ENCODE results near the gene SERF2.
"Not testable (repeated sequence)": the region's sequence is repeated elsewhere in the genome, so short reads cannot be mapped to it uniquely, and the experiment has no call there.

The SERF2 gene

DNA sequence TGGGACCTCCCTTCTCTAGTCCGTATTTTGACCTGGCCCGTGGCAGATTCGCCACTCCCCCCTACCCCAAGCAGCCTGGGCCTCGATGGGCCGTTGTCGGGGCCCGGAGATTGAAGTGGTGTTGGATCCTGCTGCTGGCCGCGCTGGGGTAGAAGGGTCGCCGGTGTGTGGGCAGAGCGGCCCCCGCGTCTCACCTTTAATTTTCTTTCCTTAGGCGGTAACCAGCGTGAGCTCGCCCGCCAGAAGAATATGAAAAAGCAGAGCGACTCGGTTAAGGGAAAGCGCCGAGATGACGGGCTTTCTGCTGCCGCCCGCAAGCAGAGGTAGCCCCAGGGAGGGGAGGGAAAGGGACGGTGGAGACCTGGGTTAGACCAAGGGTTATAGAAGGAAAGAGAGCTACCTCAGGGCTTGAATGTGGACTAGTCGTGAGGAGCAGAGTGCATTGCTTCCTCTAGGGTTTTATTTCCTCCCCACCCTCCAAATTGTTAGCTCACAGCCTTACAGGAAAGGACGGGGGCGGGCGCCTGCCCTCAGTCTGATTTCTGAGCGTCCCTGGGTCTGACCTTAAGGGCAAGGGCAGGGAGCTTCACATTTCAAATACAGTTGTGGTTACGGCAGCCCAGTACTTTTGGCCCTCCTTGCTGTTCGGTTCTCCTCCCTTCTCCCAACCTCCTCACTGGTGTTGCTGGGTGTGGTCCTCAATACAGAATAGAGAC, 799 bp downstream of the SERF2 start:
- in situ Hi-C loops (cut with MboI; ENCODE audit: low pct_unique_long_range_greater_than_20kb, low sequenced_read_pairs) = no loop called here
- peak; percentile 31 for DNase-seq

DNA sequence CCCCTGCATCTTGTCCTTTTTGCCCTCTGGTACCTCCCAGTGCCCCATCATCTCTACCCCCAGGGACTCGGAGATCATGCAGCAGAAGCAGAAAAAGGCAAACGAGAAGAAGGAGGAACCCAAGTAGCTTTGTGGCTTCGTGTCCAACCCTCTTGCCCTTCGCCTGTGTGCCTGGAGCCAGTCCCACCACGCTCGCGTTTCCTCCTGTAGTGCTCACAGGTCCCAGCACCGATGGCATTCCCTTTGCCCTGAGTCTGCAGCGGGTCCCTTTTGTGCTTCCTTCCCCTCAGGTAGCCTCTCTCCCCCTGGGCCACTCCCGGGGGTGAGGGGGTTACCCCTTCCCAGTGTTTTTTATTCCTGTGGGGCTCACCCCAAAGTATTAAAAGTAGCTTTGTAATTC, 1.5 kb downstream of the SERF2 start:
- no peak for DNase-seq
- in situ Hi-C loops (cut with MboI; ENCODE audit: low pct_unique_long_range_greater_than_20kb, low sequenced_read_pairs) = no loop called here

DNA sequence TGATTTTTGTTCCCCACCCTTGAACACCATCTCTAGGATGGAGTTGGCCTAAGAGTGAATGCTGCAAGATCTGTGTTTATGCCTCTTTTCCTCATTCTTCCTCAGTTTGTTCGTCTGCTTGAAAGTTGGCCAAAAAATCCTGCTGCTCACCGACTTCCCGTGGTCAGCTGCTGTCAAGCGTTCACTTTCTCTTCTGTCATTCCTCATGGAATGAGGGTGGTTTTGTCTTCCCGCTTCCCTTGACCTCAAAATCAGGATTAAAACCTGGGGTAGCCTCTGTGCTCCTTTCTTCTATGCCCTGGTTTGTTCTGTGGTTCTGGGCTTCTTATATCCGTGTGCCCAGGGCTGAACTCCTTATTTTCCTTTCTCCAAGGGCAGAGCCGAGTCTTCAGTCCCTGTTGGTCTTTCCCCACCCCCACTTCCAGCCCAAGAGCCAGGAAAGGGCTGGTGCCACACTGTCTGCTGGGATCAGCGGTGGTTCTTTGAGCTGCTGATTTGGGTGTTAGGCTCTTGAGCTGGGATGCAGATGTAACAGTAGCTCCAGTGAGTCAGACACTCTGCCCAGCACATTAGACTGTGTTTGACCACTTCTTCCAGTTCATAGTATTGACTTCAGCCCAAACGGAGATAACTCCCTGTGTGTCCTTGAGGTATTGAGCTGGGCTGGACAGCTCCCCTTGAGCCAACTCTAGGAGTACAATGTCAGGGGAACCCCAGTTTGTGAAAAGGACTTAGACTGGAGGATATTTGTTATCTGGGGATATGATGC, 2.3 kb downstream of the SERF2 start:
- DNase-seq = no peak
- in situ Hi-C loops (cut with MboI; ENCODE audit: low pct_unique_long_range_greater_than_20kb, low sequenced_read_pairs) = no loop called here

DNA sequence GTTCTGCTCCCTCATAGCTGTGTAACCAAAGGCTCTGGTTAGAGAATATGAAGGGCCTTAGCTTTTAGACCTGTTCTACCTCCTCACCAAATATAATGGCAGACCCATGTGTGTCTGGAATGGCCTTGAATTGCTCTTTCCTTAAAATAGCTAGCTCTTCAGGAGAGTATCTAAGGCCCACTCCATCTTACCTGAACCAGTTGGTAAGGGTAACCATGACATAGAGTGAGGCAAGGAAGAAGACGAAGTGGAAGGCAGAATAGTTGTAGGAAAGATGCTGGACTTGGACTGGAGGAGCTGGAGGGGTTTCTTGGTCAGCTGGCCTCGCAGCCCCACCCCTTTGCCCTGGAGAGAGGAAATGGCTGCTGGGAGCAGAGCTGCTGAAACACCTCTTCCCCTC, 3.1 kb downstream of the SERF2 start:
- in situ Hi-C loops (cut with MboI; ENCODE audit: low pct_unique_long_range_greater_than_20kb, low sequenced_read_pairs) = no loop called here
- DNase-seq = no peak

DNA sequence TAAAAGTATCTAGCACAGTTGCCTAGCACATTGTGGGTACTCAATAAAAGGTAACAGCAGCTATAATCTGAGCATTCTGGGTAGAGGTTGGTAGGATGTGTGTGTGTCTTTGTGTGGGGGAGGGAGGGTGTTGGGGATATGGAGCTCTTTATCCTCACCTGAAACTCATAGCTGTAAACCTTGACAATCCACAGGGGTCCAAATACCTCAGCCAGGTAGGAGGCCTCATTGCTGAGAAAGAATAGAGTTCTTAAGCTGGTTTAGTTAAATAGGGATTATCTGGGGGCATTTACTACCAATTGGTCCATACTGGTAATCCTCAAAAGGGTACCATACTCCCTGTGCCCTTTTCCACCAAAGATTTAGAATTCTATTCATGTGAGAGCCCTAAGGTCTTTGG, 3.9 kb downstream of the SERF2 start:
- in situ Hi-C loops (cut with MboI; ENCODE audit: low pct_unique_long_range_greater_than_20kb, low sequenced_read_pairs) = no loop called here
- no peak for DNase-seq

DNA sequence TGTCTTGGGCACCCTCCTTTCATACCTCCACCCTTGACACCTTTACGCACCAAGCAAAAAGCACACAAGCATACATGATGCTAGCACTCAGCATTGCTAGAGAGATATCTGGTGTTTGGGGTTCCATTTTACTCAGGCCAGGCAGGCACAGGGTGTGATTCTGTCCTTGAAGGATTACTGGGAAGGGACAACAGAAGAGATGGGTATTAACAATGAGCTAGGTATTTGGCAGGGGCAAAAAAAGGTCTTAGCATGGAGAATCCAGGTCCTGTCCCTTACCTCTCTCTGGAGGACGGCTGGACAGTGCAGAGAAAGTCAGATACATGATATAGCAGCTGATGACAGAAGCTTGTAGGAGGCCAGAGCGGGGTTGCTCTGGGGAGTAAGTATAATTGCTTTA, 4.4 kb downstream of the SERF2 start:
- in situ Hi-C loops (cut with MboI; ENCODE audit: low pct_unique_long_range_greater_than_20kb, low sequenced_read_pairs) = no loop called here
- DNase-seq = no peak

DNA sequence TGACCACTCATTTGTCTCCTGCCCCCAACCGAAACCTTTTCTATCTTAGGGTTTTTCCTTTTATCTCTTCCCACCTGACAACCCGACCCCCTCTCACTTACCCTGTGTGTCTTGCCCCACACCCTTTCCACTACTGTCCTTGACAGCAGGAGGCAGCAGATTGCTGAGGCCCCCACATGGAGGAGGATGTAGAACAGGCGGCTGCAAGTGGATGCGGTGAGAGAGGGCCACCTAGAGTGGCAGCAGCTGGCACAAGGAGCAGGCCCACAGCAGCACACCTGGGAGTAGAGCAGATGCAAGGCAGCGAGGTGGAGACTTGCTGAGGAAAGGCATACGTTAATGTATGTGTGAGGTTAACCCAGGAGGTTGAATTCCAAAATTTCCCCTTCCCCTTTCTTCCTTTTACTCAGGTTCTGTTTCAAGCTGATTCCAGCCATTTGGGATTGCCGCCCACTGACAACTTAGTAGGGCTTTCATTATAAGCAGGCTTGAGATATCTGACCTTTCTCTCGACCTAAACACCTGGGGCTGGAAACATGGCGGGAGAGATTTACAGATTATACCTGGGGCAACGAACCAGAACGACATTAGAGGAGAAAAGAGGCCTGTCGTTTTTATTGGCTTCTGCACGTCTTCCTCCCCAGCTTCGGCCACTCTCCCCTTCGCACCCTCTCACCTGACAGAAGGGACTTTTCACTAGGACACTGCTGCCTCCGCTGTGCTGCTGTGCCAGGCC, 7.3 kb downstream of the SERF2 start:
- no peak for DNase-seq
- in situ Hi-C loops (cut with MboI; ENCODE audit: low pct_unique_long_range_greater_than_20kb, low sequenced_read_pairs) = no loop called here

DNA sequence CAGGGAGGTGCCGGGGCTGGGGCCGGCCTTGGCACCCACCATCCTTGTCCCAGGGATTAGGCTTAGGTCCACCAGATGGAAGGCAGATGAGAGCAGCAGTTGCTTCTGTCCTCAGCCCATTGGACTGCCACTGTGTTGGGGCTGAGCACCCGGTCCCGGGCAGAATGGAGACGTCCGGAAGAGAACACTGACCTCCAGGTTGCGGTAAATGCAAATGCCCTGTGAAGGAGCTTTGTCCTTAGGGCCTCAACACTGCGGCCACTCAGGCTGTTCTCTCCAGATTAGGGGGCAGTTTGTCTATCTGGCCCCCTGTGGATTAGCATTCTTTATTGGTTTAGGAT, 7.8 kb downstream of the SERF2 start, which contains the start of gene SERINC4:
Gene SERINC4, minus strand, starts transcription at position 276 of the 341 bp plus-strand sequence. Its CDS starts 234 bp downstream, at position 42.
- in situ Hi-C loops (cut with MboI; ENCODE audit: low pct_unique_long_range_greater_than_20kb, low sequenced_read_pairs) = no loop called here
- no peak for DNase-seq

DNA sequence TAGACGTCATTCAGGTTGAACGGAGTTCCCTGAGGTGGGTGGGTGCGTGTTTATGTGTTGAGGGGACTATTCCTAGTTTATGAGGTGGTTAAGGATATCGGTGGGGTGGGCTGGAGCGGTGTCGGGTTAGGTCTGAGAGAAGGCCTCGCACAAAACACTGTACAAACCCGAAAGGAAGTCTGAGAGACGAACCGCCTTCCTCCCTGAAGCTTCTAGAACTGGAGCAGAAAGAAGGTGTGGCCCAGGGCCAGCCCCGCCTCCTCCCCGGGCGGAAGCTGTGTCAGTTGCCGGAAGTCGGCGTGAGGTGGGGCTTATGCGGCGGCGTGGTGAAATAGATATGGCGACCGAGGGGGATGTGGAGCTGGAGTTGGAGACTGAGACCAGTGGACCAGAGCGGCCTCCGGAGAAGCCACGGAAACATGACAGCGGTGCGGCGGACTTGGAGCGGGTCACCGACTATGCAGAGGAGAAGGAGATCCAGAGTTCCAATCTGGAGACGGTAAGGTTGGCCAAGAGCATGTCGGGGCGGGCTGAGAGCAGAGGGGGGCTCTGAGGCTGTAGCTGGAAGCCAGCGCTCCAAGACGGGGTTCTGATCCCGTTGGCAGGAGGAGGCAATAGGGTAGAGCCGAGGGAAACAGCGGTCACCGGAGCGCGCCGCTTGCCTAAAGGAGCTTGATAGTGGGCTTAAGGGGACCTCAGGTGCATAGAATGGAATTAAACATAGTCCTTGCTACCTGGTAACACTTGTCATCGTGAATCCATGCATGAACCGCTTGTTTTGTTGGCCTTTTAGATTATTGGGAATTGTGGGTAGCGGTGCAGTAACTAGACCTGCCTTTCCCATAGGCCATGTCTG, 8.4 kb downstream of the SERF2 start, which contains the start of gene HYPK:
Gene HYPK, plus strand, starts transcription at position 314 of the 856 bp plus-strand sequence. Its CDS starts 24 bp downstream, at position 338.
- DNase-seq = peak; percentile 95
- in situ Hi-C loops (cut with MboI; ENCODE audit: low pct_unique_long_range_greater_than_20kb, low sequenced_read_pairs) = no loop called here

DNA sequence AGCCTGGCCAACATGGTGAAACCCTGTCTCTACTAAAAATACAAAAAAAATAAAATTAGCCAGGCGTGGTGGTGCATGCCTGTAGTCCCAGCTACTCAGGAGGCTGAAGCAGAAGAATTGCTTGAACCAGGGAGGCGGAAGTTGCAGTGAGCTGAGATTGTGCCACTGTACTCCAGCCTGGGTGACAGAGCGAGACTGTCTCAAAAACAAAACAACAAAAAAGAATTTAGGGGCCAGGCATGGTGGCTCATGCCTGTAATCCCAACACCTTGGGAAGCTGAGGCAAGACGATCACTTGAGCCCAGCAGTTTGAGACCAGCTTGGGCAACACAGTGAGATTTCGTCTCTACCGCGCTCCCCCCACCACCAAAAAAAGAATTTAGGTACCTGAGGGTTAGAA, 10.6 kb downstream of the SERF2 start:
- in situ Hi-C loops (cut with MboI; ENCODE audit: low pct_unique_long_range_greater_than_20kb, low sequenced_read_pairs); DNase-seq: not testable (repeated sequence)

DNA sequence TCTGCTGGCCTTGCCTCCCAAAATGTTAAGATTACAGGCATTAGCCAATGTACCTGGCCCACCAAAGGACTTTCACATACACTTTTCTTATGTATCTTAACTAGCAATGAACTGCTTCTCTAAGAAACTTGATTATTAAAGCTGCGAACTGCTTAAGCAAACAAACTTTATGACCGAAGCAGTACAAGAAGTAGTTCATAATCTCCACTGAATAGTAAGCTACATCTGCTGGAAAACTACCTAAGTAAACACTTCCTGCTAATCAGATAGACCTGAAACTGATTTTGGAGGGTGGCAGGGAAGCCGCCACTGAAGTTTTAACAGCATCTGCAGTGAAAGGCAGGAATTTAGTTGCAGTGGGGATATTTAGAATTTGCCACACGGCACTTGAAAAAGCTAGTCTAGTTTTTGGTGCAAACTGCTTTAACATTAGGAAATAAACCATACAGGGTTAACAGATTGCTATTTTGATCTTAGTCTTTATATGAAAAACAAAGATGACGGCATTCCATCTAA, 16.4 kb downstream of the SERF2 start:
- no peak for DNase-seq
- in situ Hi-C loops (cut with MboI; ENCODE audit: low pct_unique_long_range_greater_than_20kb, low sequenced_read_pairs) = no loop called here

DNA sequence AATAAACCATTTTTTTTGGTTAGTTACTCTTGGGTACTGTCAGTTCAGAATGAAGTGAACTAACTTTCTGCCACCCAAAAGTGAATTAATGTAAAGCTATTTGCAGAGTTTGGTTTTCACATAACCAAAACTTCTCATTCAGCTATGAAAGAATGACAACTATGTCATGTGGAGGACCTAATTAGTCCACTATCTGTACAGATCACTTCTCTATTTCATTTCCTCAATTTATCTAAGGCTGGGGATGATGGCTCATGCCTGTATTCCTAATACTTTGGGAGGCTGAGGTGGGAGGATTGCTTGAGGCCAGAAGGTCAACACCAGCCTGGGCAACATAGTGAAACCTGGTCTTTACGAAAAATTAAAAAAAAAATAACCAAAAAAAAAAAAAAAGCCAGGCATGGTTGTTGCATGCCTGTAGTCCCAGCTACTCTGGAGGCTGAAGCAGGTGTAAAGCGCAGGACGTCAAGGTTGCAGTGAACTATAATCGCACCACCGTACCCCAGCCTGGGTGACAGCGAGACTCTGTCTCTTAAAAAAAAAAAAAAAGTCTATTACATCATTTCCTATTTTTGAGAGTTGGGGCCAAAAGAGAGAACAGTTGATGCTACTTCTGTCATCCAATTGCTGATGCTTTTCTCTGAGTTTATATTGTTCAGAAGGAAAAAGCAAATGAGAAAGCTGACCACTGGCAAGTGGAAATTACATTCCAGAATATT, 17.0 kb downstream of the SERF2 start:
- DNase-seq = no peak
- in situ Hi-C loops (cut with MboI; ENCODE audit: low pct_unique_long_range_greater_than_20kb, low sequenced_read_pairs) = no loop called here

DNA sequence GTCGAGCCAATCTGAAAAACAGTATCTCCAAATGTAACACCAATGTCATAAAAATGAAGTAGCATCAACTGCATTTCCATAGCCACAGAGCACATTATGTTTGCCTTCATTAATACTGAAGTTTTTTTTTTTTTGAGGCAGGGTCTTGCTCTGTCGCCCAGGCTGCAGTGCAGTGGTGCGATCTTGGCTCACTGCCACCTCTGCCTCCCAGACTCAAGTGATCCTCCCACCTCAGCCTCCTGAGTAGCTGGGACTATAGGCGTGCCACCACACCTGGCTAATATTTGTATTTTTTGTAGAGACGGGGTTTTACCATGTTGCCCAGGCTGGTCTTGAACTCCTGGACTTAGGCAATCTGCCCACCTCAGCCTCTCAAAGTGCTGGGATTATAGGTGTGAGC, 22.9 kb downstream of the SERF2 start:
- in situ Hi-C loops (cut with MboI; ENCODE audit: low pct_unique_long_range_greater_than_20kb, low sequenced_read_pairs); DNase-seq: not testable (repeated sequence)

DNA sequence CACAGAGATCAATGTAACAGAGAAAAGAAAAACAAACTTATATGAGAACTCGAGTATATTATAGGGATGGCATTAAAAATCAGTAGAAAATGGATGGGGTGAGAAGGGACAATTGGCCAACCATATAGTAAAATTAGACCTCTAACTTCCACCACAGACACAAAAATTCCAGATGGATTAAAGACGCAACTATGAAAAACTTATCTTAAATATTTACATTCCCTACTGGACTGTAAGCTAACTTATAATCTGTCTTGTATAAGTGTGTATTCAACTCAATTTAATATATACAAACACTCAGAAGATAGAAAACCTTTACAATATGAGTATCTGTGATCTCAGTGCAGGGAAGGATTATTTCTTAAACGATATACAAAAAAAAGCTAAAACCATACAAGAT, 29.4 kb downstream of the SERF2 start:
- in situ Hi-C loops (cut with MboI; ENCODE audit: low pct_unique_long_range_greater_than_20kb, low sequenced_read_pairs) = no loop called here
- DNase-seq = no peak

DNA sequence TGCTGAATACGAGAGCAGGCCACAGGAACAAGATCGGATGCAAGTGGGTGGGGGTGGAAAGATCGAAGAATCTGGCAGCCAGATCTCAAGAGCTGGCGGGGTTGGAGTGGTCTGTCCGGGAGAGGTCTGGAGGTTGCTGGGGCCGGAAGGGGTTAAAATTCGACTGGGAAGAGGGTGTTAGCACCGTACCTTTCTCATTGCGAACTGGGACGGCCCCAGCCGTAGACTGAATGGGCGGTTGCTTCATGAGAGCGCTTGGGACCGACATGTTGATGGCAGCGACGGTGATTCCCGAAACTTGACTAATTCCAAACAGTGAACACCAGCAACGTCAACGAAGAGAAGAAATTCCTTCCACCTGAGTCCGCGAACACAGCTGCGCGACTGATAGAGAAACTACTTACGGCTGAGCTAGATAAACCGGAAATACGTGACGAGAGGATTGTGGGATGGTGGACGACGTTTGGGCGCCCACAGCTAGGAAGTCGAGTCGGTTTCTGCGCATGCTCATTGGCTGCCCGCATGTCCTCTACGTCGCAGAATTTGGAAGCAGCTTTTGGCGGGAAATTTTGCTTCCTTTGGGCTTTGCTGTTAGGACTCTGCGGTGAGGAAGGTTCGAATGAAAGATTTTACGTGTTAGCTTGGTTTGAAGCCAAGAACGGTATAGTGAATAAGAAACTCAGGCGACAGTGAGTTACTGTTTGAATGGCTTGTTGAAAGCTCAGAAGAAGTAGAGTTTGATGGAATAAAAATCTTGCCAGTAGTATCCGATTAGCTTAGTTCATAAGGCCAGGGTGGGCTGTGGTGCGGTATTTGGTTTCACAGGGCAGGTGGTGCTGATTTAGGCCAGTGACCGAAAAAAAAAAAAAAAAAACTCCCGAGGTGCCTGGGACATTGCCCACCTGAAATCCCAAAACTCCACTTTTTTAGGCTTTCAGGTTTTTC, 32.5 kb downstream of the SERF2 start, which contains the start of gene MFAP1:
Gene MFAP1, minus strand, starts transcription at position 389 of the 945 bp plus-strand sequence. Its CDS starts 121 bp downstream, at position 268.
- DNase-seq = peak; percentile 96
- in situ Hi-C loops (cut with MboI; ENCODE audit: low pct_unique_long_range_greater_than_20kb, low sequenced_read_pairs) = no loop called here

DNA sequence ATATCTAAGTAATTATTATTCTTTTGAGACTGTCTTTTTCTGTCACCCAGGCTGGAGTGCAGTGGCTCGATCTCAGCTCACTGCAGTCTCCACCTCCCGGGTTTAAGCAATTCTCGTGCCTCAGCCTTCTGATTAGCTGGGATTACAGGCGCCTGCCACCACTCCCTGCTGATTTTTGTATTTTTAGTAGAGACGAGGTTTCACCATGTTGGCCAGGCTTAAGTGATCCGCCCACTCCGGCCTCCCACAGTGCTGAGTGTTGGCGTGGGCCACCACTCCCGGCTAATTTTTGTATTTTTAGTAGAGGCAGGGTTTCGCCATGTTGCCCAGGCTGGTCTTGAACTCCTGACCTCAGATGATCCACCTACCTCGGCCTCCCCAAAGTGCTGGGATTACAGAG, 33.2 kb downstream of the SERF2 start:
- DNase-seq; in situ Hi-C loops (cut with MboI; ENCODE audit: low pct_unique_long_range_greater_than_20kb, low sequenced_read_pairs): not testable (repeated sequence)

DNA sequence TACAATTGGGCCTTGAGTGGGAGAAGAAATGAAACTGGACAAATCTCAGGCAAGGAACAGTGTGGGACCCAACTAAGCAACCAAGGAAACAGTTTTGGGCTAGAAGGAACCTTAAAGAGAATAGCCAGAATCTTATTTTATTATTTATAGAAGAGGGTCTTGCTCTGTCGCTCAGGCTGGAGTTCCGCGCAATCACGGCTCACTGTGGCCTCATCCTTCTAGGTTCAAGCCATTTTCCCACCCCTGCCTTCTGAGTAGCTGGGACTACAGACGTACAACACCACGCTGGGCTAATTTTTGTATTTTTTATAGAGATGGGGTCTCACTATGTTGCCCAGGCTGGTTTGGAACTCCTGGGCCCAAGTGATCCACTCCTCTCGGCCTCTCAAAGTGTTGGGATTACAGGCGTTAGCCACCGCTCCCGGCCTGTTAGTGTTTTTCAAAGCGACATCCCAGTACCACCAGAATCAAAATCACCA, 33.9 kb downstream of the SERF2 start:
- in situ Hi-C loops (cut with MboI; ENCODE audit: low pct_unique_long_range_greater_than_20kb, low sequenced_read_pairs) = no loop called here
- no peak for DNase-seq
